GM12891 (cell line): ENCODE data around the gene RBMS3.

ENCODE experiments used
- PAX5 ChIP-seq: IDR thresholded peaks from 2 replicates; pipeline ENCODE4 v1.6.1; 2011; ENCODE audit warnings: low read length, moderate library complexity, mild to moderate bottlenecking; ENCODE audit not compliant: insufficient read depth, severe bottlenecking
- POLR2A ChIP-seq: IDR thresholded peaks from 2 replicates; pipeline ENCODE4 v1.6.1; 2011; ENCODE audit warnings: low read depth, low read length, control low read depth
- POLR2AphosphoS5 ChIP-seq: IDR thresholded peaks from 2 replicates; pipeline ENCODE4 v1.6.1; 2011; ENCODE audit warnings: low read depth, low read length, control low read depth
- TAF1 ChIP-seq: IDR thresholded peaks from 2 replicates; pipeline ENCODE4 v1.6.1; 2011; ENCODE audit warnings: low read depth, low read length, control low read depth

GRCh38 chr3:29339016-29339833 is 58.4 kb downstream of the RBMS3 start:
- TF ChIP-seq PAX5 (no peak), POLR2AphosphoS5 (no peak), POLR2A (no peak), TAF1 (no peak)
